Measurements from ENCODE around the gene CMC1.

DNA sequence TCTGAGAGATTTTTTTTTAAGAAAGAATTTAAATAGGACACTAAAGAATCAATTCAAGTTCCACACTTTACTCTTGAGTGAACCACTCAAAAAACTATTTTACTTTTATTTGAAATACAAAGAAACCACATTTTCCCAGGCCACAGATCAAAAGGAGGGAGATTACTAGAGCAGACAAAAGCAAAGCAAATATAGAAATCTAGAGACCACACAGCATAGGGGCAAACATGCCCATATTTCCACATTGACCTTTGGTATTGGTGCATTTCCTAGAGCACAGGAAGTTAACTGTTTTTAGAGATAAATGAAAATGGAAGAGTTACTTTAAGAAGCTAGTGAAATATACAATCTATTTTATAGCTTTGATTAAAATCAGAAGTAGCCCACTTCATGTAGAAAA lies 79.6 kb downstream of the CMC1 start:
- no peak for TF ChIP-seq POLR2A (IDR thresholded peaks at IDR 0.05)
- TF ChIP-seq, protein P1, sequence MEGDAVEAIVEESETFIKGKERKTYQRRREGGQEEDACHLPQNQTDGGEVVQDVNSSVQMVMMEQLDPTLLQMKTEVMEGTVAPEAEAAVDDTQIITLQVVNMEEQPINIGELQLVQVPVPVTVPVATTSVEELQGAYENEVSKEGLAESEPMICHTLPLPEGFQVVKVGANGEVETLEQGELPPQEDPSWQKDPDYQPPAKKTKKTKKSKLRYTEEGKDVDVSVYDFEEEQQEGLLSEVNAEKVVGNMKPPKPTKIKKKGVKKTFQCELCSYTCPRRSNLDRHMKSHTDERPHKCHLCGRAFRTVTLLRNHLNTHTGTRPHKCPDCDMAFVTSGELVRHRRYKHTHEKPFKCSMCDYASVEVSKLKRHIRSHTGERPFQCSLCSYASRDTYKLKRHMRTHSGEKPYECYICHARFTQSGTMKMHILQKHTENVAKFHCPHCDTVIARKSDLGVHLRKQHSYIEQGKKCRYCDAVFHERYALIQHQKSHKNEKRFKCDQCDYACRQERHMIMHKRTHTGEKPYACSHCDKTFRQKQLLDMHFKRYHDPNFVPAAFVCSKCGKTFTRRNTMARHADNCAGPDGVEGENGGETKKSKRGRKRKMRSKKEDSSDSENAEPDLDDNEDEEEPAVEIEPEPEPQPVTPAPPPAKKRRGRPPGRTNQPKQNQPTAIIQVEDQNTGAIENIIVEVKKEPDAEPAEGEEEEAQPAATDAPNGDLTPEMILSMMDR (IDR thresholded peaks at IDR 0.05): no peak

All from esophagus squamous epithelium (tissue), 4 donors.